HK-2 (cell line): ENCODE measurements around the gene KCND3.

Experiments
- DNase-seq: peaks from one replicate; pipeline ENCODE4 v3.0.0-alpha.2; 2018; ENCODE audit not compliant: unreplicated experiment

KCND3 gene

DNA sequence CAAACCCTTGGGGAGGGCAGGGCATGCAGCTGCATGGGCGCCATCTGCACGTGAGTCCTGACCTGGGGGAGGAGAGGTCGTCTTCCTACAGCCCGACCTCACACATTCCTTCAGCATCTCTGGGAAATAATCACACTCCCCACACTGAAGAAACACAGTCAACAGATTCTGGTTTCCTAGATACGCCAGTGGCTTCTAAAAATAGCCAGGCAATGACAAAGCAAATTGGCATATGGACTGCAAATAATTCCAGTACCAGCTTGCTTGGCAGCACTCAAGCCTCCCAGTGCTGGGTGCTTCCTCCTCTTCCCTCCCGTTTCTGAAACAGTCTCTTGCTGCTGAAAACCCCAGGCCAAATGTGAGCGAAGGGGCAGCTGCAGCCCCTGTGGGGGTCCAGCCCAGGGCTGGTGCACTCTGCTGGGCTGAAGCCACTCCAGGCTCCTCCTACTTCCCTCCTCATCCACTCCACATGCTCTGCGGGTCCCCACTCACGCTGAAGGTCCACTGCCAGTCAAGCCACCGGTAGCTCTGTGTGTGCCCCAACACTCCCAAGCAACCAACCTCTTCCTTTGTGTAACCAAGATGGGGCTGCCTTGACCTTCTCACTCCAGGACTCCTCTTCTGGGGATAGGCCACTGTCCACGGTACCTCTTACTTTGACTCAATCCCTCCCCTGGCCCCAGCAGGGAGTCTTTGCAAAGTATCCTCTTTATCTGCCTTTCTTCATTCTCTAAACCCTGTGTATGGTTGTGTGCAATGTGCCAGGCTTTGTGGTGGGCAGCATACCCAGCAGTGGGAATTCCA lies 69.0 kb downstream of the KCND3 start:
- DNase-seq, result no peak

DNA sequence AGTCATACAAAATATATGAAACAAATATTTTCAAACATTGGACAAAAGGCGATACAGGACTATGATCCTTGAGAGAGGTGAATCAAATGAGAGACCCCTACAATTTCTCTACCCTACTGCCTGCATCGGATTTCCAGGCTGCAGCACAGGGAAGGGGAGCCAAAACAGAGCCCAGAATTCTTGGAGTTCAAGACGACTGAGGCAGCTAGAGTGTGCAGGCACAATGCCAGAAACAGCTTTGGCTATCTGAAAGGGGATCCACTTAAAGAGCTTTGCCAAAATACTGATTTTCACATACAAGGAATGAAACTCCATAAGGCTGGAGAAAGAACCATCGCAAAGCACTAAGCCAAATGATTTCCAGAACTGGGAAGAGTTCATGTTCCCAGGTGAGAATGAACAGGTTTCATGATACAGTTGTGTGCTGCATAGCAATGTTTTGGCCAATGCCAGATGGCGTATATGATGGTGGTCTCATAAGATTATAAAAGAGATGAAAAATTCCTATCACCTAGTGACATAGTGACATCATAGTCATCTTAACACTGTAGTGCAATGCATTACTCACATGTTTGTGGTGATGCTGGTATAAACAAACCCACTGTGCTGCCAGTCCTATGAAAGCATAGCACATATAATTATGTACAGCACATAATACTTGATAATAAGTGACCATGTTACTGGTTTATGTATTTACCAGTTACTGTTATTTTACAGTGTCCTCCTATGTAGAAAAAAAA lies 77.5 kb downstream of the KCND3 start:
- DNase-seq, result no peak

DNA sequence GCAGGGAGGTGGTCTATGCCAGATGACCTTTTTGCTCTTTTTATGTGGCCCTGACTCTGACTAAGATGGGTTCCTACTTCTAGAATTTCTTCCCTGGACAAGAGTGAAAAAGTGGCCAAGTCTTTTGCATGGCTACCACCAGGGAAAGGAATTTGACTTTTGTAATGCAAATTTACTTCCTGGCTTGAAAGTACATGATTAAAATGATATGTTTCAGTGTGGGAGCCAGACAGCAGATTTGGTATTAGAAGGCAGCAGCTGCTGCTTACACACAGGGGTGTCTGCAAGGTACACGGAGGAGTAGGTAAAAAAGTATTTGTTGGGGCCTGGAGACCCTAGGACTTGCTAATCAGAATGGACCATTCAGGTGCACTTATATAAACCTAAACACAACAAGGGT lies 78.4 kb downstream of the KCND3 start:
- no peak for DNase-seq

DNA sequence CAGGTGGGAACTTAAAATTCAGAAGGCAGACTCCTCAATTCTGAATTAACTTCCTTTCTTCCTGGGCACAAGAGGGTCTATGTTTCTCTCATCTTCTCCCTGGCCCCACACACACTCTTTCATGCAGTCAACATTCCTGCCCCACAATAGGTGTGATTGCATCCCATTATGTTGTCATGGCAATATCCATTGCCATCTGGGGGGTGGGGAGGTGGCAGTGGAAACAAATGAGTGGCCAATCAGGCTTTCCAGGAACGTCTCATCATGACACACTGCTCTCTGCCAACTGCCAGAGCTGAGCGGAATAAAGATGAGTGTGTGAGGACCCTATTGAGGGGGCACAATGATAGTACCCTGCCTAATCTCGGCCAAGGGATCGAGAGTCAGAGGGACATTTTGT lies 80.4 kb downstream of the KCND3 start:
- DNase-seq, result no peak

DNA sequence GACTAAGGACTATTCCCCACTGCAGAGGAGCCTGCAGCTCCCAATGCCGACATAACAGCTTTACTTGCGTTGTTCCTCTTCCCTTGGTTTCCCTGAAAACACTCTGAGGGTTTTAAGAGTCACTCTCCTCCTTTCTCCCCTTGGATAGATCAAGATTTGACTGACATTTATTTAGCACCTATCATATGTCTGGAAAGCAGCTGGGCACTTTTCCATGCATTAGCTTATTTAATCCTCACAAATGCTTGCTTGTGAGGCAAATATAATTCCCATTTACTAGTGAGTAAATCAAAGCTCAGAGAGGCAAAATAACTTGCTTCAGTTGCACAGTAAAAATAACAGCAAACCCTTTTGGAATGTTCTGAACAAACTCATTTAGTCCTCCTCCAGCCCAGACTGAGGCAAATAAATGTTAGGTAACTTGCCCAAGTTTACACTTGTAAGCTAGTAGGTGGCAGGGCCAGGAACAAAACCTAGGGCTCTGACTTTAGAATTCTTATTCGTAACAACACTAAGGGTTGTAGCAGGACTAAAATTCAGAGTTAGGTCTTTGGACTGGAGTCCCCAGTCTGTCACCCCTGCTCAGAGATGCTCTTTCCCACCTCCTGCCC lies 81.4 kb downstream of the KCND3 start:
- DNase-seq, result no peak

DNA sequence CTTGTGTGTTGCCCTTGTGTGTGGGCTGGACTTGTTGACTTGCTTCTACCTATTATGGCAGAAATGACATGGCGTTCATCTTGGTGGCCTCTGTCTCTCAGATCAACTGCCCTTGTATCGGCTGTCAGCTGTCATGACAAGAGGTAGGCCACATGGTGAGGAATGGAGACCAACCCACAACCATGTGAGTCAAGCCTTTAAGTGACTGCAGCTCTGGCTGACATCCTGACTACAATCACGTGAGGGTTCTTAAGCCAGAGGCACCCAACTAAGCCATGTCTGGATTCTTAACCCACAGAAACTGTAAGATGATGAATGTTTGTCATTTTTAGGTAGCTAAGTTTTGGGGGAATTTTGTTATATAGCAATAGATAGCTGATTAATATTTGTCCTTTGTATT lies 82.1 kb downstream of the KCND3 start:
- no peak for DNase-seq

DNA sequence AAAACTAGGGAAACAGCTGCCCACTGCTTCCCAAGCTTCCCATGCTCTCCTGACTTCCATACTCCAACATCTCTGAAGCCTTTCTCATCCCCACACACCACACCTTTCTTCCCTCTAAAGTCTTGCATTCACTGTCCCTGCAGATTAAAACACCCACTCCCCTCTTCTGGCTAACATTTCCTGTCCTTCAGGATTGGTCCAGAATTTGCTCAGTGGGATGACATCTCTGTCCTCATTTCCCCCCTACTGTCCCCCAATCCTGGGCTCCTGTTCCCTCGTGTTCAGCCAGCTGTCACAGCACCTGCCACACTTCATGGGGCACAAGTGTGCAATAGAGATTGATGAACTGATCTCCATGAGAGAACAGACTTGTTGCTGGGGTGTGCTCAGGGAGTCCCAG lies 82.7 kb downstream of the KCND3 start:
- no peak for DNase-seq

DNA sequence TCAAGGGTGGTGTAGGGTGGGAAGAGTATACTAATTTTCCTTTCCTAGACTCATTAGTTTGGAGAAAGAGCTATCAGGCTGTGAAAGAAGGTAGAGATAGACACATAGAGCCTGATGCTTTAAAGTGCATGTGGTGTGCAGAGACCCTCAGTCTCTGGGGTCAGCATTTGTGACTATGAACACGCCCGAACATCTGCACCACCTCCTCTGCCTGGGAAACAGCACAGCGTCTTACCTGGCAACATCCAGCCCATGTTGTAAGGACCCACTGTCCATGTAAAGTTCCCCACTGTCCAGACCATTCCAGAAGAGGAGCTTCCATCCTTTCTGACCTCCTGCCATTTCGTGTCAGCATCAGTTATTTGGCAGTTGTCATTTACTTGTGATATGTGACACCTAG lies 83.4 kb downstream of the KCND3 start:
- no peak for DNase-seq

DNA sequence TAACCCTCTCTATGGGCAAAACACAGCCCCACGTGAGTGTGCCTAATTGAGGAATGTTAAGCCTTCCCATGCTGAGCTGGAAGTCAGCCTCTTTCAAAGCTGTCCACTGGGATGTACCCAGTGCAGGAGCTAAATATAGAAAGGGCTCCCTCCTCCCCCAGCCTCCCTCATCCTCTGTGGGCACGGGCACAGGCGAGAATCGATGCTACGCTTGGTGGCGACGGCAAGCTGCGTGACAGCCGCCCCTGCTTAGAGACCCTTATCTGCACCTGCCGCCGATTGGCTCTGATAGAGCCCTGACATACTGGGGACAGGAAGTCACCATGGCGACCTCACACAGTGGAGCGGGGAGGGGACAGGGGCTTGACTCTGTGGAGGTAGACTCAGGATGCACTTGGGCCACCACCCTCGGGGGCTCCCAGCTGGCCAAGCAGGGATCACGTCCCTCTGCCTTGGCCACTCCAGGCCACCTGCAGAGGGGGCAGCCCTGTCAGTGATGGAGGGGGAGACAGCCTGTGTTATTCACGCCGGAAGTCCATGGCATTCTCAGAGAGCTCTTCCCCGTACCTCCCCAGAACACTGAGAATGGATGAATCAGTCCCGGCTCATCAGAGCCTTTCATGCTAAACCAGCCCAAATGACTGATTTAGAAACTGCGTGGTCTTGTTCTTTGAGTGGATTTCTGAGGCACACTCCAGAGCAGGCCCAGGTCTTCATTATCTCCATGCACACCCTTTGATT lies 84.8 kb downstream of the KCND3 start:
- DNase-seq, result no peak

DNA sequence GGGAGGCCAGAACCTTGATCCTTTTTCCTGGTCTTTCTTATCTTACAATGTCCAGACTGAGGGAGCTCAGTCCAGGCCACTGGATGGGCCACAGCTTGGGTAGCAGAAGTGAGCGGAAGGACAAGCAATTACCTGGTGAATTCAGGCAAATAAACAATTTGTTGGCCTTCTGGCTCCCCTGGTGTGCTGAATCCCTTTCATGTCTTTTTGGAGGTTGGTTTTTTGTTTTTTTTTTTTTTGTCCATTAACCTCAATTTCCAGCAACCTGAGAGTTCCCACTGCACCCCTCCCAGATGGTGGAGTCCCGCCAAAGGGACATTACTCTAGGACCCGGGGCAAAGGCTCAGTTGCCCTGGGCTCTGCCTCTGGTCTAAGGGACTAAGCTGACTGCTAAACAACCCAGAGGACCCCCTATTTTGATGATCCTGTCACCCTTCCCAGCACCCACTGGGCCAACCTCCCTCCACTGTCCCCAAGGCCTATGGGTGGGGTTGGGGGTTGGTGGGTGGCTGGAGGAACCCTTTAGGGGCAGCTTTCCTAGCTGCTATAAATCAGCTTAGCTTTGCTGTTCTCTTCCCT lies 85.5 kb downstream of the KCND3 start:
- DNase-seq, result no peak

DNA sequence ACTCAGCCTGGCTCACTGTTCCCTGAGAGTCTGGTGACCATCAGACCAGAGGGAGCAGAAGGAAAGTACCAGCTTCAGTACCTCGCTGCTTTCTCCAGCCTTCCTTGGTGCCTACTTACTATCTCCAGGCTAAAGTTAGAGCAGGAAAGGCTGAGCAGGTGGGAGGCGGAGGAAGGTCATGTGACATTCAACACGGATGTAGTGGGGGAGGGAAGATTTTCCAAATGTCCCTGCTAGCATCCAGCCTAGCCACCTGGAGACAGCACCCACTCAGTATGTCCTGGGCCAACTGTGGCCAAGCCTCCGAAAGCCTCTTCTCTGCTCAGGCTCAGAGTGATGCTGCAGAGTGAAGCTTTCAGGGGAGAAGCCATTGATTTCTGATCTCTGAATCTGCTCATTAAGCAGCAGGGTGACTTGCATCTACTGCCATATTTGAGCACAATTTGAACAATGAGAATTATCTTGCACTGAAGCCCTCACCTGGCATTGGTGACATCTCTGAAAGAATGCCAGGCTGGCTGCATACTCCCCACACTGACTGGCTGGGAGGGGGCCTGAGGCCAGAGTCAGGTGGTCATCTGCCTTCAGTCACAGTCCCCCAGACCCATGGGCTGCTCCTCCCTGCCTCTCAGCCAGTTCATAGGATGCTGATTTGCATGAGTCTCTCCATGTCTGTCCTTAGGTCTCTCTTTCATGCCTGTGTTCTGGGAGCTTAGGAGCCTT lies 86.2 kb downstream of the KCND3 start:
- no peak for DNase-seq

DNA sequence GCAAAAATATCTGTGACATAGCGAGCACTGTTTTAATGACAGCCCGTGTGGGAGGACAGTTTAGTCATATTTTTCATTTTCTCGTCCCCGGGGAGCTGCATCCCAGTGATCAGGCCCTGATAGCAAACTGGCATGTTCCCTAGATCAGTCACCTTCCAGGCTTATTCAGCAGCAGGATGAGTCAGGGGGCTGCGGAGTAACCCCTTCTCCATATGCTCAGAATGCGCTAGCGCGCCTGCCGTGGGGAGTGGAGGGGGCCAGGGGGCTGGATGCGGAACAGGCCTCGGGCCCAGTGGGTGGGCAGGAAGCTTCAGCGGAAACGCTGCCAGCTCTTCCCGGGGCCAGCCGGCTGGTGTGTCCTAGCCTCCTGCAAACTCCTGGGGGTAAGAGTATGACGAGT lies 94.0 kb downstream of the KCND3 start:
- no peak for DNase-seq

DNA sequence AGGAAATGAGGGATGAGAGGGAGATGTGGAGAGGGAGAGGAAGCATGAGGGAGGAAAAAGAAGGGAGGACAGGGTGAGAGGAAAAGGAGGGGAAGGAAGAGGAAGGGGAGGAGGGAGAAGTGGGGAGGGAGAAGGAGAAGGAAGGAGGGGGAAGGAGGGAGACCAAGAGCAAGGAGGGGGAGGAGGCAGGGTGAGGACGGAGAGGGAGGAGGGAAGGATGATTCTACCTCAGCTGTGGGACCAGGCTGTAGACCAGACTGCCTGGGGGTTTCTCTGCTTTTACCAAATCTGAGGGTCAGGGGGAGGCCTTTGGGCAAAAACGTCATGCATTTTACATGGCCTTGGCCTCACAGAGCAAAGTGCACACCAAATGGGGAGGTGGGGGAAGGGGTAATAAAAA lies 94.5 kb downstream of the KCND3 start:
- DNase-seq, result no peak

DNA sequence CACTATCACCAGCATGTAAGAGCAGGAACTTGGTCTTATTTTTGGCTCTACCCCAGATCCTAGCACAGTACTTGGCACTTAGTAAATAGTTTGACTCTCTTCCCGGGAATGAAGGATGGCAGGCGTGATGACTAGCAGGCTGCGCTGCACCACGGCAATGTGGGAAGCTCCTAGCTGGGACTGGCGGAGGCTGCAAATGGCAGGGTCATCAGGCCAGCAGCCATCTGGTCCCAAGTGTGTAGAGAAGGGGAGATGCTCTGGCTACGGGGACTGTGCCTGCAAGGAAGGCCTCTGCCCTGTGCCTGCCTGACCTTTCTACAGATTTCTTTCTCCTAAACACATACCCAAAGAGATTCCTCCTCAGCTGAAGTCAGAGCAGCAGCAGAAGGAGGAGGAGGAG lies 95.0 kb downstream of the KCND3 start:
- no peak for DNase-seq

DNA sequence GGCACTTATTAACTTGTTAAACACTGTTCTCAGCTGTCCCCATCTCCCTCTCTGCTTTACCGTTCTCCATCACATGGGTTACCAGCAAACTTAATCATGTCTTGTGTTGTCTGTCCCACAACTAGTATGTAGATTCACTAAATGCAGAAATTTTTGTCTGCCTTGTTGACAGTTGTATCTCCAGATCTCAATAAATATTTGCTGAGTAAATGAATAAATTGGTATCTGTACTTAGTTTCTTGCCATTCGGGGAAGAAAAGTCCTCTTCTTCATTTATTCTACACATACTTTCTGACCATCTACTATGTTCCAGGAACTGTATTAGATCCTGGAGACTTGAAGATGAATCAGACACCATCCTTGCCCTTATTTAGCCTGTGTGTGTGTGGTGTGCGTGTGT lies 97.9 kb downstream of the KCND3 start:
- no peak for DNase-seq

DNA sequence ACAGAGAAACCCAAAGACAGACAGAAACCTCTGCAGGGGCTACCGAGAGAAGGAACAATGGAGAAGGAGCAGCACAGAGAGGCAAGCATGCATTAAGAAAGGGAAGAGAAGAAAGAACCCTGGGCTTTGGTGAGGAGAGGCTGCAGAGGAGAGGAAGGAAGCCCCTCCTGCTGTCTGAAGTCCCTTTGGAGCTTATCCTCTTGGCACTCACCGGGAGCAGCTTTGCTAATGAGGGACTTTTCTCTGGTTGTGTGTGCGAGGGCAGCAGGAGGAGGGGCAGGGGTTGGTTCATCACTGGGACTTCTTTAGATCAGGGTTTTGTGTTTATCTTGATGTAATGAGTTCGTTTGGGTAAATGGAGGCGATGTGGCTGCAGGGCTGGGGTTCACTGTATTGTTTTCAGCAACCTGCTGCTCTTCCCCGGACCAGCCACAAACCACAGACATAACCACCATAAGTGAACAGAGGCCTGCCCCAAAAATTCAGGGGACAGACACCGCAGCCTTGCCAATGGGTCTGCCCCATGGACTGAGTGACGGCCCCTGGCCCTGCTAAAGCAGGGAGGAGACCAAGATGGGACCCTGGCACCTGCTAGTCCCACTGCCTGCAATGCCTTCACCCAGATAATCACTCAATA lies 100.6 kb downstream of the KCND3 start:
- DNase-seq, result no peak

DNA sequence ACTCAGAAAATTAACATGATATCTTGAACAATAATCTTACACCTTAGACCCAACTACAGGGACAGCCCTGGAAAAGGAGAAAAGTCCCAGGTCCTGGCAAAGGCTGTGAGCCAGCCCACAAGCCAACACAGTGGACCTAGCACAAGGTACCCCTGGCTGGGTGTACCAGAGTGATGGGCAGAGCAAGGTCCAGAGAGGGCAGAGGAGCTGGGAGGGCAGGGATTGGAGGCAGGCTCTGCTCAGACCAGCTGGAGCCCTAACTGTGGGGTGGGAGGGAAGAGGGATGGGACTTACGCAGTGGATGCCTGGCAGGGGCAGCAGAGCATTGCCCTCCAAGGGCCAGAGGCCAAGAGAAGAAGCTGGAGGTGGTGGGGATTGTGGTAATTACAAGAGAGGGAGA lies 101.6 kb downstream of the KCND3 start:
- DNase-seq, result no peak

DNA sequence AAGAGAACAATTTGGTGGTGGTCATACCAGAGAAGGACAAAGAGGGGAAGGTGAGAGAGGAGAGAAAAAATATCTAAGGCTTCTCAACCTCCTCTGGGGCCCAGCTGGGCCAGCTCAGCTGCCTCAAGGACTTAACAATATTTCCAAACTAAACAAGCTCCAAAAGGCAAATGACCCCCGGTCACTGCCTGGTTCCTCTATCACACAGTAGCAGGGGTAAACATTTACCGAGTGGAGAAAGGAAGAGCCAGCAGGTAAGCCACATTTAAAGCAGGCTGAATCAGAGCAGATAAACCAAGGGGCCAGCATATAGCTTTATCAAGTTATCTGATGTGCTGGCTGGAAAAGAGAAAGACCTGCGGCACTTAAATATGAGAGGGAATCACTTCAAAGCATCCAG lies 102.1 kb downstream of the KCND3 start:
- DNase-seq, result no peak

DNA sequence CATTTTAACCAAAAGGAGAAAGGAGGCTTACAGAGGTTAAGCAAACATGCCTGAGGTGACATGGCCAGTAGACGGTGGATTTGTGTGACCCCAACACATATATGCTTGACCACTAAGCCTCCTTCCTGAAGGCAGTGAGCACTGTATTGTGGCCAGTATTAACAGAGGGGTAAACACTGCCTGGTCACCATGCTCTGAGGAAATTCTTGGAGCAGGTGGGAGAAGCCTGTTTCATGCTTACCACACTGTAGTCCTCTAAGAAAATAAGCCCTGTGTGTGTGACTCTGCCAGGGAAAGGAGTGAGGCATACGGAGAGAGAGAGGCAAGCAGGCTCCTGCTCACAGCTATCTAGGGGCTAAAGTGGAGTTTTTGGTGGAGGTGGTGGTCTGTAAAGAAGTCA lies 102.7 kb downstream of the KCND3 start:
- DNase-seq, result no peak

DNA sequence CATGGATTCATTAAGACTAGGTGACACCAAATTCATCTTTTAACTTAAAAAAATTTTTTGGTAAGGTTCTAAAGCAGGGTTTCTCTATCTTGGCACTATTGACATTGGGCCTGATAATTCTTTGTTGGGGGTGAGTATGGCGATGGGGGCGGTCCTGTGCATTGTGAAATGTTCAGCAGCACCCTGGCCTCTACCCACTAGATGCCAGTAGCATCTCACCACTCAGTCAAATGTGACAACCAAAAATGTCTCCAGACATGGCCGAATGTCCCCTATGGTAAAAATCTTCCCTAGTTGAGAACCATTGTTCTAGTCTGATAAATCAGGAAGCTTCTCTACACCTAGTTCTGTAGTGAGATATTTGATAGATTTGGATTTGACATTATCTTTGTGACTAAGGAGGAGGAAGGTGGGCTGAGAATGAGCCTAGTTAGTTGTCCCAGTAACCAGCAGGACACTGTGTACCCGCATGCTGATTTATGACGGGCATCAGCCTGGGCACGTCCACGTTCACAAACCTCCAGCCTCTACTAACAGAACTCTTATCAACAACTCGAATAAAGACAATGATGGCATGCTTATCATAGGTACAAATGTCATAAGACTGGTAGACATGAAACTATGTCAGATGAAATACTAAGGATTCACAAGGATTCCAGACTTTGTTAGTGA lies 104.6 kb downstream of the KCND3 start:
- no peak for DNase-seq
